NOMO-1 (cell line): Measurements from ENCODE around the gene DNAI2.

ENCODE experiments used
- DNase-seq, 2 experiments: peaks; one replicate each; lab custom pipeline; 2025; ENCODE audit not compliant: unreplicated experiment in 2 of 2; lab: John Stamatoyannopoulos, UW

The DNAI2 gene

GRCh38 chr17:74356646-74357465, 82.8 kb downstream of the DNAI2 start:
- peak; percentile 56 to 64 for DNase-seq

GRCh38 chr17:74357466-74357809, 83.4 kb downstream of the DNAI2 start:
- DNase-seq = no peak

- no peak for DNase-seq
Observed at GRCh38 chr17:74358697-74359096, 84.7 kb downstream of the DNAI2 start.

- no peak for DNase-seq
Observed at GRCh38 chr17:74359916-74360315, 85.9 kb downstream of the DNAI2 start.

GRCh38 chr17:74360899-74361229, 86.8 kb downstream of the DNAI2 start:
- no peak for DNase-seq

- no peak for DNase-seq
Observed at GRCh38 chr17:74361230-74362068, 87.4 kb downstream of the DNAI2 start, which contains the start of gene BTBD17. BTBD17 (minus strand) TSS chr17:74361868; CDS start chr17:74361819, 49 bp downstream.

GRCh38 chr17:74362069-74362405, 88.0 kb downstream of the DNAI2 start:
- DNase-seq = no peak

GRCh38 chr17:74362810-74363498, 88.9 kb downstream of the DNAI2 start:
- DNase-seq = no peak
